ENCODE measurements around the gene PTPDC1. TPM values are rescaled to one million over a fixed set of nuclear protein-coding genes. Genes with fewer than 3 reads are reported as not detected.

The PTPDC1 gene
- total RNA-seq, 1 experiment from 2014 or later = 5.4 TPM

GRCh38 chr9:94097788-94098414 lies 13.6 kb downstream of the PTPDC1 start:
- TF ChIP-seq EZH2phosphoT487 (IDR thresholded peaks at IDR 0.05; ENCODE audit: borderline replicate concordance, low read length) (no peak), CTCF (conservative IDR thresholded peaks at IDR 0.05; ENCODE audit: low read depth, low read length) (no peak), EZH2 (IDR thresholded peaks at IDR 0.05; ENCODE audit: low read length, unreplicated experiment) (no peak)
- peaks cover 20% of the 10 kb centered on the region for H3K4me1 ChIP-seq (ENCODE audit: insufficient read depth, low read length)
- no peak overlapping the region for H3K9ac ChIP-seq (ENCODE audit: low read length)
- no peaks in the 10 kb centered on the region for H4K20me1 ChIP-seq (ENCODE audit: low read length)
- peak overlapping the region; percentile 52 for H3K4me2 ChIP-seq (ENCODE audit: low read length)
- H3K9me2 ChIP-seq (replicated peaks; ENCODE audit: low read length) = no peaks in the 10 kb centered on the region
- ChIA-PET CTCF (no interaction called here), POLR2A (ENCODE audit: unreplicated experiment) (no interaction called here)
- intact Hi-C loops (cut with micrococcal nuclease) = no loop called here
- H3K4me3 ChIP-seq (ENCODE audit: low read length) = no peak overlapping the region
- DNase-seq (peak; percentile 82), ATAC-seq (peak; percentile 96)
- H3K27ac ChIP-seq (ENCODE audit: low read length) = peak overlapping the region; percentile 42
- no peak overlapping the region for H2AFZ ChIP-seq (ENCODE audit: low read length)
- H3K9me3 ChIP-seq (ENCODE audit: low read length) = no peaks in the 10 kb centered on the region
- BruUV-seq (replicated peaks) = no TSS peak
- H3K27me3 ChIP-seq (ENCODE audit: low read length) = no peaks in the 10 kb centered on the region
- H3K36me3 ChIP-seq (ENCODE audit: low read depth, low read length) = no peaks in the 10 kb centered on the region
- no peaks in the 10 kb centered on the region for H3K79me2 ChIP-seq (ENCODE audit: low read length)
- peaks cover 2% of the 10 kb centered on the region for H3F3A ChIP-seq (ENCODE audit: low read length, unreplicated experiment)

DNA sequence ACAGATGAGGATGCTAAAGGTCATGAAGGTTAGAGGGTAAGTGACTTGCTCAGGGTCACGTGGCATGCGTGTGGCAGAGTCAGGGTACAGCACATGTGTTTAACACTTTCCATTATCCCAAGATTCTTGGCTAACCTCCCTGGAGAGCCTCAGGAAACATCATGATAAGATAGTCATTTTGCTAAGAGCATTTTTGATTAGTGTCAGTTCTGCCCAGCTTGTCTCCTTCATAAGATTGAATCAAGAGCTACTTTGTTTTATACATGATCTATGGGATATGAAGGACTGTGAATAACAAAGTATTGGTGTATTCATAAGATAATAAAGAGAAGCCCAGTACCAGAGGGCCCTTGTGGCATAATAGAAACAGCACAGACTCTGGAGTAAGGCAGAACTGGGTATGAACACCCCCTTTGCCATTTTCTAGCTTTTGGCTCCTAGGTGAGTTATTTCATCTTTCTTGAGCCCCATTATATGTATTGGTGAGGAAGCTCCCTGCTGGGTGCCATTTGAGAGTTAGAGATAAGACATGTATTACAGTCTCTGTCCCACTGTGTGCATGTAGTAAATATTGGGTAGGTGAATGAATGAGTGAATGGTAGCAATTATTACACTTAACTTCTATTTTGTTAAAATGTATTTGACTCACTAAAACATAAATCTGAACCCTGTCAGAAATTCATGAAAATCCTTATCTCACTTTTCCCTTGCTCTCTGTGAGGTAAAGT lies 16.1 kb downstream of the PTPDC1 start:
- CTCF ChIA-PET = no interaction called here
- ATAC-seq = no peak
- Histone ChIP-seq H3F3A (ENCODE audit: low read length, unreplicated experiment) (peaks cover 2% of the 10 kb centered on the region), H3K36me3 (ENCODE audit: low read depth, low read length) (no peaks in the 10 kb centered on the region), H3K9me3 (ENCODE audit: low read length) (no peaks in the 10 kb centered on the region), H2AFZ (ENCODE audit: low read length) (no peak overlapping the region), H3K9ac (ENCODE audit: low read length) (no peak overlapping the region), H3K9me2 (replicated peaks; ENCODE audit: low read length) (no peaks in the 10 kb centered on the region), H3K79me2 (ENCODE audit: low read length) (no peaks in the 10 kb centered on the region), H3K4me3 (ENCODE audit: low read length) (no peak overlapping the region), H3K27ac (ENCODE audit: low read length) (no peak overlapping the region), H3K27me3 (ENCODE audit: low read length) (no peaks in the 10 kb centered on the region), H3K4me2 (ENCODE audit: low read length) (no peak overlapping the region), H4K20me1 (ENCODE audit: low read length) (no peaks in the 10 kb centered on the region), H3K4me1 (ENCODE audit: insufficient read depth, low read length) (peaks cover 20% of the 10 kb centered on the region)
- POLR2A ChIA-PET (ENCODE audit: unreplicated experiment) = no interaction called here
- TF ChIP-seq CTCF (conservative IDR thresholded peaks at IDR 0.05; ENCODE audit: low read depth, low read length) (no peak), EZH2 (IDR thresholded peaks at IDR 0.05; ENCODE audit: low read length, unreplicated experiment) (no peak), EZH2phosphoT487 (IDR thresholded peaks at IDR 0.05; ENCODE audit: borderline replicate concordance, low read length) (no peak)
- DNase-seq = no peak
- intact Hi-C loops (cut with micrococcal nuclease) = no loop called here
- BruUV-seq (replicated peaks) = no TSS peak
